ENCODE data around the gene NAP1L4.
"Not testable (repeated sequence)": the region's sequence is repeated elsewhere in the genome, so short reads cannot be mapped to it uniquely, and the experiment has no call there.

NAP1L4 gene

GRCh38 chr11:2942872-2943710 is 49.0 kb downstream of the NAP1L4 start:
- no peak for TF ChIP-seq CTCF (IDR thresholded peaks at IDR 0.05)
- no peaks in the 10 kb centered on the region for H3K27me3 ChIP-seq
- H3K27ac ChIP-seq = no peak overlapping the region
- intact Hi-C loops (cut with DNase I; ENCODE audit: low total_unique reads) = no loop called here
- no peak for DNase-seq
- H3K4me1 ChIP-seq = peaks cover 0 to 44% (median 24%) of the 10 kb centered on the region in 4 donors
- H3K36me3 ChIP-seq = peaks cover 11 to 36% (median 28%) of the 10 kb centered on the region in 3 donors
- H3K9me3 ChIP-seq = peaks cover 0 to 7% (median under 1%) of the 10 kb centered on the region in 3 donors
- no peak overlapping the region for H3K4me3 ChIP-seq

GRCh38 chr11:2942447-2942846 is 49.7 kb downstream of the NAP1L4 start:
- H3K27ac ChIP-seq = no peak overlapping the region
- TF ChIP-seq CTCF (IDR thresholded peaks at IDR 0.05) = no peak
- peaks cover 0 to 14% (median 6%) of the 10 kb centered on the region in 3 donors for H3K9me3 ChIP-seq
- no peak overlapping the region for H3K4me3 ChIP-seq
- H3K4me1 ChIP-seq = peaks cover 0 to 44% (median 24%) of the 10 kb centered on the region in 4 donors
- no peaks in the 10 kb centered on the region for H3K27me3 ChIP-seq
- intact Hi-C loops (cut with DNase I; ENCODE audit: low total_unique reads) = no loop called here
- H3K36me3 ChIP-seq = peaks cover 11 to 30% (median 21%) of the 10 kb centered on the region in 3 donors
- DNase-seq = no peak

- intact Hi-C loops (cut with DNase I; ENCODE audit: low total_unique reads) = no loop called here
- DNase-seq = peak in 1 of 2 donors; percentile 62
- no peak for TF ChIP-seq CTCF (IDR thresholded peaks at IDR 0.05)
- no peak overlapping the region for H3K4me3 ChIP-seq
- H3K36me3 ChIP-seq = peaks cover 10 to 26% (median 11%) of the 10 kb centered on the region in 3 donors
- H3K27ac ChIP-seq = peak overlapping the region in 1 of 2 donors; percentile 30
- peaks cover 0 to 41% (median 22%) of the 10 kb centered on the region in 4 donors for H3K4me1 ChIP-seq
- H3K9me3 ChIP-seq = peaks cover 0 to 19% (median 6%) of the 10 kb centered on the region in 3 donors
- no peaks in the 10 kb centered on the region for H3K27me3 ChIP-seq
These were observed 51.0 kb downstream of the NAP1L4 start for GRCh38 chr11:2940921-2941821.

GRCh38 chr11:2940147-2940920 is 51.8 kb downstream of the NAP1L4 start:
- H3K4me3 ChIP-seq = no peak overlapping the region
- intact Hi-C loops (cut with DNase I; ENCODE audit: low total_unique reads) = no loop called here
- peaks cover 0 to 33% (median 15%) of the 10 kb centered on the region in 4 donors for H3K4me1 ChIP-seq
- no peak for TF ChIP-seq CTCF (IDR thresholded peaks at IDR 0.05)
- peak overlapping the region in 1 of 2 donors; percentile 30 for H3K27ac ChIP-seq
- peak in 1 of 2 donors; percentile 69 for DNase-seq
- peaks cover 10 to 26% (median 11%) of the 10 kb centered on the region in 3 donors for H3K36me3 ChIP-seq
- H3K9me3 ChIP-seq = peaks cover 0 to 19% (median 6%) of the 10 kb centered on the region in 3 donors
- no peaks in the 10 kb centered on the region for H3K27me3 ChIP-seq

- Histone ChIP-seq H3K4me1 (peaks cover 0 to 23% (median 9%) of the 10 kb centered on the region in 4 donors), H3K36me3 (peaks cover under 1 to 15% (median under 1%) of the 10 kb centered on the region in 3 donors), H3K9me3 (peaks cover 0 to 19% (median 6%) of the 10 kb centered on the region in 3 donors)
- H3K27ac ChIP-seq; intact Hi-C loops (cut with DNase I; ENCODE audit: low total_unique reads); H3K27me3 ChIP-seq; H3K4me3 ChIP-seq: not testable (repeated sequence)
- DNase-seq = peak in 1 of 2 donors; percentile 45
These were observed 53.4 kb downstream of the NAP1L4 start for GRCh38 chr11:2938458-2939418.

- Histone ChIP-seq H3K9me3 (peaks cover 0 to 19% (median 6%) of the 10 kb centered on the region in 3 donors), H3K4me1 (peaks cover 0 to 26% (median 14%) of the 10 kb centered on the region in 4 donors)
- H3K36me3 ChIP-seq; H3K27ac ChIP-seq; DNase-seq; intact Hi-C loops (cut with DNase I; ENCODE audit: low total_unique reads); H3K4me3 ChIP-seq; H3K27me3 ChIP-seq: not testable (repeated sequence)
These were observed 54.3 kb downstream of the NAP1L4 start for GRCh38 chr11:2937641-2938457.

All from tibial artery (tissue), 4 donors.